Small intestine (tissue), 7 donors: ENCODE data around the gene RNF150. TPM values are rescaled to one million over a fixed set of nuclear protein-coding genes. Genes with fewer than 3 reads are reported as not detected.

Experiments used
- DNase-seq, 2 donors: peaks; one replicate each; pipeline versions ENCODE4 v3.0.0 to v3.0.0-alpha.2; 2013
- FAIRE-seq: peaks from 2 replicates; lab custom pipeline; 2012; peaks lifted over from hg19 to GRCh38; lab: Jason Lieb, UNC
- H3K27ac ChIP-seq, 3 donors: one replicate each; pipeline ENCODE4 v1.5.1; 2013; ENCODE audit warnings: low read length in 2 of 3, mild to moderate bottlenecking in 2 of 3, control low read depth in 1 of 3, inconsistent platforms in 1 of 3, low read depth in 1 of 3, moderate library complexity in 1 of 3
- H3K27me3 ChIP-seq, 3 donors: one replicate each; pipeline ENCODE4 v1.6.1; 2013; ENCODE audit warnings: low read length in 3 of 3, inconsistent platforms in 1 of 3; ENCODE audit not compliant: control insufficient read depth in 3 of 3, insufficient read depth in 3 of 3
- H3K36me3 ChIP-seq, 3 donors: one replicate each; pipeline ENCODE4 v1.6.1; 2013; ENCODE audit warnings: low read length in 3 of 3, inconsistent platforms in 1 of 3, low read depth in 1 of 3, mild to moderate bottlenecking in 1 of 3, moderate library complexity in 1 of 3; ENCODE audit not compliant: control insufficient read depth in 3 of 3, insufficient read depth in 2 of 3
- H3K4me1 ChIP-seq, 3 donors: one replicate each; pipeline ENCODE4 v1.6.1; 2013; ENCODE audit warnings: low read length in 2 of 3, inconsistent platforms in 1 of 3, low read depth in 1 of 3, mild to moderate bottlenecking in 1 of 3, moderate library complexity in 1 of 3; ENCODE audit not compliant: control insufficient read depth in 3 of 3, insufficient read depth in 2 of 3
- H3K4me3 ChIP-seq, 3 donors: one replicate each; pipeline ENCODE4 v1.5.1; 2013; ENCODE audit warnings: low read length in 3 of 3, control low read depth in 1 of 3, inconsistent platforms in 1 of 3, low read depth in 1 of 3, mild to moderate bottlenecking in 1 of 3, moderate library complexity in 1 of 3
- H3K9me3 ChIP-seq, 2 donors: one replicate each; pipeline ENCODE4 v1.6.1; 2013; ENCODE audit warnings: low read depth in 1 of 2, low read length in 1 of 2; ENCODE audit not compliant: control insufficient read depth in 2 of 2, insufficient read depth in 1 of 2
- WGBS, 3 donors: extraction: QIAGEN DNeasy Blood & Tissue Kit; methylation state at CpG; one replicate each; pipeline ENCODE4 v1.1.7; 2013; 5-methylcytosine and 5-hydroxymethylcytosine counted together
- polyA plus RNA-seq, 4 donors: library from polyadenylated mRNA; stranded (reverse) in 3 of 4; unstranded in 1 of 4; fragments of 200-250 nt in 3 of 4; fragments of 120-200 nt in 1 of 4; gene quantifications; one replicate each; pipeline versions ENCODE4 v1.2.1 to v1.2.3, GENCODE V29; 2013
- donor health status: healthy with polysubstance abuse.
- donor health status: control.
- donor health status: control.
- donor health status: Bipolar disorder and iron deficiency.
- donor health status: healthy.

Gene RNF150
- polyA plus RNA-seq, 4 donors = 0.27 to 2.3 (median 1.1) TPM; not detected in 1

- Histone ChIP-seq H3K4me1 (no peaks in the 10 kb centered on the region), H3K27me3 (no peaks in the 10 kb centered on the region), H3K9me3 (no peaks in the 10 kb centered on the region), H3K27ac (no peak overlapping the region), H3K36me3 (no peaks in the 10 kb centered on the region), H3K4me3 (no peak overlapping the region)
- DNase-seq (no peak), FAIRE-seq (no peak)
- WGBS, 3 donors = 72 to 90% (median 80%) methylated on average over 6 of the region's 6 CpGs
Observed at GRCh38 chr4:140925417-140925816, 207.9 kb downstream of the RNF150 start.

DNA sequence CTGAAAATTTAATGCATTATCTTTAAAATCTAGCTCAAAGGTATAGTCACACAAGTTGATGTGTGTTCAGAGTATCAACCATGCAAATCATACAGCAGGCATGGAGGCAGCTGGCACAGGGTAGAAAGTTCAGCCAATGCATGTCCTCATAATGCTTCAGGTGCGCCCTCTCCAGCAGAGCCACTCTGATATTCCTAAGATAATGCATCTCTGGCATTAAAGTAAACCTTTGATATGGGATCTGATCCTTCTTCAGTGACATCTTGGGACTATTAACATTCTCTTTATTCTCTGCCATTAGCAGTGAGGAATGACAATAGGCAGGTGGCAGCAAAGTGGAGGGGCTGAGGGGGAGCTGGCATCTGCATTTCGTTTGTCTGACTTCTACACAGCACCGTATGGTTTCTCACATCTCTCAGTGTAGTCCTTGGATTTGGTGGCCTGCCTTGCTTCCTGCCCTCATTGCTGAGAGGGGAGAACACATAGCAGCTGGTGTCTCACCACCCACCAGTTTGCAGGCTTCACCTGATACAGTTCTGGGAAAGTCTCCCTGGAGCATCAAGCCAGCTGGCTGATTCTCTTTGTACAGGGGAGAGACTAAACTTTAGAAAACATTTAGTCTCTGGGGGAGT, 208.4 kb downstream of the RNF150 start:
- no peaks in the 10 kb centered on the region for H3K9me3 ChIP-seq
- no peaks in the 10 kb centered on the region for H3K27me3 ChIP-seq
- FAIRE-seq (no peak), DNase-seq (no peak)
- H3K36me3 ChIP-seq = no peaks in the 10 kb centered on the region
- H3K4me3 ChIP-seq = no peak overlapping the region
- H3K27ac ChIP-seq = no peak overlapping the region
- WGBS, 3 donors = 40 to 63% (median 54%) methylated on average over 3 of the region's 3 CpGs
- no peaks in the 10 kb centered on the region for H3K4me1 ChIP-seq

- no peak overlapping the region for H3K27ac ChIP-seq
- H3K36me3 ChIP-seq = peaks cover 0 to 5% (median 0%) of the 10 kb centered on the region in 3 donors
- H3K4me3 ChIP-seq = no peak overlapping the region
- WGBS, 3 donors = 63 to 77% (median 65%) methylated on average over 3 of the region's 3 CpGs
- H3K9me3 ChIP-seq = no peaks in the 10 kb centered on the region
- no peaks in the 10 kb centered on the region for H3K4me1 ChIP-seq
- FAIRE-seq = no peak
- DNase-seq = no peak
- no peaks in the 10 kb centered on the region for H3K27me3 ChIP-seq
Observed at GRCh38 chr4:140906993-140907962, 226.0 kb downstream of the RNF150 start.

GRCh38 chr4:140904904-140905303, 228.4 kb downstream of the RNF150 start:
- Histone ChIP-seq H3K36me3 (no peaks in the 10 kb centered on the region), H3K27ac (no peak overlapping the region), H3K4me3 (no peak overlapping the region), H3K9me3 (no peaks in the 10 kb centered on the region), H3K4me1 (no peaks in the 10 kb centered on the region), H3K27me3 (no peaks in the 10 kb centered on the region)
- DNase-seq = no peak
- FAIRE-seq = no peak
- WGBS, 3 donors = 59 to 65% (median 63%) methylated on average over 2 of the region's 2 CpGs

GRCh38 chr4:140903522-140904475, 229.5 kb downstream of the RNF150 start:
- Histone ChIP-seq H3K4me1 (no peaks in the 10 kb centered on the region), H3K27me3 (no peaks in the 10 kb centered on the region), H3K27ac (no peak overlapping the region), H3K36me3 (no peaks in the 10 kb centered on the region), H3K4me3 (no peak overlapping the region), H3K9me3 (no peaks in the 10 kb centered on the region)
- DNase-seq (no peak), FAIRE-seq (no peak)
- WGBS, 3 donors = 61 to 67% (median 62%) methylated on average over 9 of the region's 9 CpGs

- no peaks in the 10 kb centered on the region for H3K27me3 ChIP-seq
- no peaks in the 10 kb centered on the region for H3K4me1 ChIP-seq
- H3K4me3 ChIP-seq = no peak overlapping the region
- H3K36me3 ChIP-seq = no peaks in the 10 kb centered on the region
- DNase-seq (no peak), FAIRE-seq (no peak)
- no peak overlapping the region for H3K27ac ChIP-seq
- no peaks in the 10 kb centered on the region for H3K9me3 ChIP-seq
- WGBS, 3 donors = 62 to 86% (median 71%) methylated on average over 1 of the region's 1 CpG
Observed at GRCh38 chr4:140901736-140902336, 231.4 kb downstream of the RNF150 start.

DNA sequence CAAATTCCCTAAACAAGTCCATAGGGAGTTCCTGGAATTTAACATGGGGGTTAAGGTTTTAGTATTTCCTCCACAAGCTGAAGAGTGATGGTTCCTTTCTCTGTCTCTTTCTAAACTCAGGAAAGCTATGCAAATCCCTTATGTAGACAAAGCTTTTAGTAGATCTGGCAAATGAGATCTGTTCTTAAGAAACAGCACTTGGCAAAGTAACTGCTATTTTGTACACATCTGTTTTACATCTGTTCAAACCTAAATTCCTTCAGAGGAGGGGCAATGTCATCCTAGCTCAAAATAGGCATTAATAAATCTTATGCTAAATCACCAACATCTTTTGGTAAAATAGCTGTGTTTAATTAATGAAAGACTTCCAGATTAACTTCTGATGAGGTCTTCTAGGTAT, 239.3 kb downstream of the RNF150 start:
- Histone ChIP-seq H3K27ac (no peak overlapping the region), H3K4me3 (no peak overlapping the region), H3K9me3 (no peaks in the 10 kb centered on the region), H3K4me1 (no peaks in the 10 kb centered on the region), H3K27me3 (peaks cover 0 to 5% (median 0%) of the 10 kb centered on the region in 3 donors), H3K36me3 (no peaks in the 10 kb centered on the region)
- no peak for FAIRE-seq
- no peak for DNase-seq
